HEK293 (cell line): Measurements from ENCODE around the gene SLC25A20.

Source experiments
- CTCF ChIA-PET: fragments of 350-600 bp; formaldehyde crosslinking; extraction: SDS; loops from one replicate; lab custom pipeline; 2021; ENCODE audit warnings: antibody characterized with exemption; lab: Yijun Ruan, JAX
- POLR2A ChIA-PET: fragments of 300-600 bp; formaldehyde crosslinking; extraction: SDS; loops from one replicate; lab custom pipeline; 2020; ENCODE audit warnings: antibody characterized with exemption, inconsistent platforms; lab: Yijun Ruan, JAX
- H3K27ac ChIP-seq: fragments of 200-500 bp; sonication (Bioruptor generic); 2 replicates; pipeline ENCODE4 v1.5.1; 2014; ENCODE audit warnings: low read depth, low read length, control low read depth, inconsistent platforms; ENCODE audit errors: extremely low read depth
- H3K36me3 ChIP-seq, 2 experiments: fragments of 200-500 bp in 1 of 2; sonication (Bioruptor generic) in 1 of 2; 1 replicate in 1 of 2; 2 replicates in 1 of 2; pipeline ENCODE4 v1.5.1; 2014 to 2017; ENCODE audit warnings: inconsistent platforms in 2 of 2, low read length in 2 of 2; ENCODE audit not compliant: control insufficient read depth in 2 of 2, insufficient read depth in 1 of 2
- H3K4me1 ChIP-seq: fragments of 200-500 bp; sonication (Bioruptor generic); 2 replicates; pipeline ENCODE4 v1.5.1; 2014; ENCODE audit warnings: mild to moderate bottlenecking, low read length, inconsistent platforms; ENCODE audit not compliant: control insufficient read depth, insufficient read depth
- H3K4me3 ChIP-seq: 2 replicates; pipeline ENCODE4 v1.5.1; 2011; ENCODE audit warnings: low read depth, mild to moderate bottlenecking, control low read depth, low read length, moderate library complexity
- H3K9me3 ChIP-seq: fragments of 200-500 bp; sonication (Bioruptor generic); 2 replicates; pipeline ENCODE4 v1.5.1; 2014; ENCODE audit warnings: low read depth, low read length, inconsistent platforms; ENCODE audit not compliant: control insufficient read depth, insufficient read depth
- AEBP2 ChIP-seq: fragments of 450-650 bp; formaldehyde crosslinking; IDR thresholded peaks from 2 replicates; pipeline ENCODE4 v1.5.1; 2016; ENCODE audit warnings: missing biosample characterization, missing genetic modification characterization, borderline replicate concordance
- EGR2 ChIP-seq: fragments of 450-650 bp; formaldehyde crosslinking; IDR thresholded peaks from 2 replicates; pipeline ENCODE4 v1.5.1; 2016; ENCODE audit warnings: low read depth, missing biosample characterization, missing genetic modification characterization
- FEZF1 ChIP-seq: fragments of 450-650 bp; formaldehyde crosslinking; IDR thresholded peaks from 2 replicates; pipeline ENCODE4 v1.5.1; 2016; ENCODE audit warnings: missing biosample characterization, missing genetic modification characterization
- GLIS2 ChIP-seq: fragments of 450-650 bp; formaldehyde crosslinking; IDR thresholded peaks from 2 replicates; pipeline ENCODE4 v1.5.1; 2016; ENCODE audit warnings: missing biosample characterization, missing genetic modification characterization
- HIC1 ChIP-seq: fragments of 450-650 bp; formaldehyde crosslinking; IDR thresholded peaks from 2 replicates; pipeline ENCODE4 v1.5.1; 2016; ENCODE audit warnings: missing biosample characterization, missing genetic modification characterization
- IKZF3 ChIP-seq: fragments of 450-650 bp; IDR thresholded peaks from 2 replicates; pipeline ENCODE4 v1.5.0; 2018; ENCODE audit warnings: missing biosample characterization, mild to moderate bottlenecking, missing genetic modification characterization, moderate library complexity
- KLF1 ChIP-seq: fragments of 450-650 bp; formaldehyde crosslinking; IDR thresholded peaks from 2 replicates; pipeline ENCODE4 v1.5.1; 2016; ENCODE audit warnings: missing biosample characterization, missing genetic modification characterization
- KLF17 ChIP-seq: fragments of 450-650 bp; formaldehyde crosslinking; IDR thresholded peaks from 2 replicates; pipeline ENCODE4 v1.5.1; 2016; ENCODE audit warnings: missing biosample characterization, missing genetic modification characterization
- KLF8 ChIP-seq: fragments of 450-650 bp; formaldehyde crosslinking; IDR thresholded peaks from 2 replicates; pipeline ENCODE4 v1.5.1; 2016; ENCODE audit warnings: missing biosample characterization, missing genetic modification characterization
- PATZ1 ChIP-seq: fragments of 450-650 bp; formaldehyde crosslinking; IDR thresholded peaks from 2 replicates; pipeline ENCODE4 v1.5.1; 2016; ENCODE audit warnings: missing biosample characterization, missing genetic modification characterization
- SP3 ChIP-seq: fragments of 450-650 bp; formaldehyde crosslinking; IDR thresholded peaks from 2 replicates; pipeline ENCODE4 v1.5.1; 2016; ENCODE audit warnings: missing biosample characterization, missing genetic modification characterization
- YY2 ChIP-seq: fragments of 450-650 bp; formaldehyde crosslinking; IDR thresholded peaks from 2 replicates; pipeline ENCODE4 v1.5.1; 2016; ENCODE audit warnings: missing biosample characterization, missing genetic modification characterization
- ZBTB11 ChIP-seq: fragments of 450-650 bp; formaldehyde crosslinking; conservative IDR thresholded peaks from 2 replicates; pipeline ENCODE4 v1.5.1; 2016; ENCODE audit warnings: low read depth, missing biosample characterization, missing genetic modification characterization
- ZBTB17 ChIP-seq: fragments of 450-650 bp; formaldehyde crosslinking; IDR thresholded peaks from 2 replicates; pipeline ENCODE4 v1.5.1; 2016; ENCODE audit warnings: missing biosample characterization, missing genetic modification characterization
- ZBTB20 ChIP-seq: fragments of 450-650 bp; formaldehyde crosslinking; IDR thresholded peaks from 2 replicates; pipeline ENCODE4 v1.5.1; 2016; ENCODE audit warnings: missing biosample characterization, missing genetic modification characterization
- ZBTB26 ChIP-seq: fragments of 450-650 bp; formaldehyde crosslinking; optimal IDR thresholded peaks from 2 replicates; pipeline ENCODE3; 2016; ENCODE audit warnings: missing biosample characterization, mild to moderate bottlenecking, missing genetic modification characterization
- ZBTB48 ChIP-seq: fragments of 450-650 bp; formaldehyde crosslinking; IDR thresholded peaks from 2 replicates; pipeline ENCODE4 v1.5.1; 2016; ENCODE audit warnings: missing biosample characterization, missing genetic modification characterization
- ZEB2 ChIP-seq: fragments of 450-650 bp; formaldehyde crosslinking; IDR thresholded peaks from 2 replicates; pipeline ENCODE4 v1.5.1; 2016; ENCODE audit warnings: missing biosample characterization, missing genetic modification characterization
- ZFHX2 ChIP-seq: fragments of 450-650 bp; formaldehyde crosslinking; conservative IDR thresholded peaks from 2 replicates; pipeline ENCODE4 v1.5.1; 2016; ENCODE audit warnings: missing biosample characterization, missing genetic modification characterization
- ZNF2 ChIP-seq: fragments of 450-650 bp; formaldehyde crosslinking; IDR thresholded peaks from 2 replicates; pipeline ENCODE4 v1.5.1; 2016; ENCODE audit warnings: missing biosample characterization, missing genetic modification characterization
- ZNF398 ChIP-seq: fragments of 450-650 bp; formaldehyde crosslinking; IDR thresholded peaks from 2 replicates; pipeline ENCODE4 v1.5.1; 2017; ENCODE audit warnings: missing biosample characterization, missing genetic modification characterization
- ZNF777 ChIP-seq: fragments of 450-650 bp; formaldehyde crosslinking; IDR thresholded peaks from 2 replicates; pipeline ENCODE4 v1.5.1; 2017; ENCODE audit warnings: missing biosample characterization, missing genetic modification characterization, borderline replicate concordance
- ZSCAN23 ChIP-seq: fragments of 450-650 bp; formaldehyde crosslinking; IDR thresholded peaks from 2 replicates; pipeline ENCODE4 v1.5.1; 2016; ENCODE audit warnings: missing biosample characterization, missing genetic modification characterization

SLC25A20 gene

GRCh38 chr3:48847053-48847503 is 51.6 kb downstream of the SLC25A20 start:
- Histone ChIP-seq H3K9me3 (no peaks in the 10 kb centered on the region), H3K27ac (peak overlapping the region; percentile 89), H3K4me3 (peak overlapping the region; percentile 71), H3K4me1 (no peaks in the 10 kb centered on the region), H3K36me3 (no peaks in the 10 kb centered on the region)
- CTCF ChIA-PET: interaction anchor here (1.0 to 1.1 kb wide), 2 partner anchors 153 to 411 kb away, joined by 3 to 4 read pairs; no protein-coding TSS in a partner anchor
- POLR2A ChIA-PET: interaction anchor here (0.6 to 1.7 kb wide), 7 partner anchors 50 to 161 kb away, joined by 3 to 9 read pairs (median 4); partner anchors contain the start of genes ARIH2, SLC25A20 and WDR6
- TF ChIP-seq ZBTB26 (tag by site-specific recombination) (no peak), ZFHX2 (tag by site-specific recombination) (peak; percentile 73), ZBTB48 (tag by site-specific recombination) (peak; percentile 88), HIC1 (tag by site-specific recombination) (peak; percentile 11; the same call in 1 of the 2 replicates), ZBTB11 (tag by site-specific recombination) (peak; percentile 23; the same call in 1 of the 2 replicates), ZBTB20 (tag by site-specific recombination) (peak; percentile 88; the same call in 1 of the 2 replicates), KLF17 (tag by site-specific recombination) (0 out of 2 replicates have a peak, but pooled peaks have one; percentile 34), AEBP2 (no peak), PATZ1 (tag by site-specific recombination) (peak; percentile 72), FEZF1 (tag by site-specific recombination) (no peak), KLF8 (tag by site-specific recombination) (peak; percentile 52; the same call in 1 of the 2 replicates), ZBTB17 (tag by site-specific recombination) (peak; percentile 96), ZSCAN23 (tag by site-specific recombination) (no peak), GLIS2 (tag by site-specific recombination) (peak; percentile 89), ZNF2 (tag by site-specific recombination) (peak; percentile 54; the same call in 1 of the 2 replicates), KLF1 (tag by site-specific recombination) (peak; percentile 55), EGR2 (tag by site-specific recombination) (peak; percentile 66; the same call in 1 of the 2 replicates), SP3 (tag by site-specific recombination) (peak; percentile 48), IKZF3 (tag by site-specific recombination) (peak; percentile 15; the same call in 1 of the 2 replicates), ZEB2 (tag by site-specific recombination) (peak; percentile 61; the same call in 1 of the 2 replicates), YY2 (no peak), ZNF398 (no peak), ZNF777 (tag by site-specific recombination) (no peak; the same call in 1 of the 2 replicates)
